GM19023 (cell line): ENCODE data around the gene RHOBTB1.

ENCODE experiments used
- ATAC-seq: cut with Tn5 transposase; IDR thresholded peaks from one replicate; pipeline ENCODE4 v1.9.1; 2021; ENCODE audit warnings: mild to moderate bottlenecking, moderate library complexity; ENCODE audit not compliant: unreplicated experiment

Gene RHOBTB1

GRCh38 chr10:60823324-60823723 is 120.7 kb downstream of the RHOBTB1 start:
- ATAC-seq: no peak

- no peak for ATAC-seq
Observed at GRCh38 chr10:60822809-60823208, 121.2 kb downstream of the RHOBTB1 start.

GRCh38 chr10:60821656-60822055 is 122.3 kb downstream of the RHOBTB1 start:
- no peak for ATAC-seq

- ATAC-seq: peak; percentile 86
Observed at GRCh38 chr10:60820093-60820754, 123.8 kb downstream of the RHOBTB1 start.
